ENCODE results near the gene SGMS1. TPM values are rescaled to one million over a fixed set of nuclear protein-coding genes. Genes with fewer than 3 reads are reported as not detected.

The SGMS1 gene
- total and polyA plus RNA-seq, 2 donors (not counting 1 experiment from before 2014, with no cell fraction given), result 10.0 to 43.5 TPM

DNA sequence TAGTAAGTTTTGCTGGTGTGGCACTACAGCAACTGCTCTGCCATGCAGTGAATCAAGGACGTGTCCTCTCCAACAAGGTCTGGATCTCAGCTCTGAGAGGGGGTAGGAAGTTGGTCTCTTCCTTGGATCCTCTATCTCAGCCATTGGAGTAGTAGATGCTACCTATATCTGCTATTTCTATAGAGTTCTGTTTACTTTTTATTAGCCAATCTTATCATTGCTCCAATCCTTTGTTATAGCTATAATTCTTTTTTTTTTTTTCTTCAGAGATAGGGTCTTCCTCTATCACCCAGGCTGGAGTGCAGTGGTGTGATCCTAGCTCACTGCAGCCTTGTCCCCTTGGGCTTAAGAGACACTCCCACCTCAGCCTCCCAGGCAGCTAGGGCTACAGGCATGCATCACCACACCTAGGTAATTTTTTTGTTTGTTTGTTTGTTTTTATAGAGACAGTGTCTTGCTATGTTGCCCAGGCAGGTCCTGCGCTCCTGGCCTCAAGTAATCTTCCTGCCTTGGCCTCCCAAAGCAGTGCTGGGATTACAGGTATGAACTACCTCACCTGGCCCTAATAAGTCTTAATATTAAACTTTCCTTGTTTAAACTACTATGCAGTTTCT is 217.2 kb downstream of the SGMS1 start:
- Histone ChIP-seq H3K9me3 (ENCODE audit: control extremely low read depth in 1 of 3, control insufficient read depth in 2 of 3, insufficient read depth in 1 of 3, low read length in 2 of 3) (peaks cover 0 to 9% (median 5%) of the 10 kb centered on the region in 3 donors), H3K27ac (ENCODE audit: low read length in 2 of 2) (no peak overlapping the region), H3K79me2 (ENCODE audit: control insufficient read depth, insufficient read depth, low read length) (peaks cover 43% of the 10 kb centered on the region), H3K36me3 (replicated peaks in 1 of 2; ENCODE audit: control extremely low read depth in 1 of 2, control insufficient read depth in 1 of 2, extremely low read depth in 1 of 2, insufficient read depth in 2 of 2, low read length in 1 of 2) (no peaks in the 10 kb centered on the region), H4K20me1 (ENCODE audit: control insufficient read depth, insufficient read depth, low read length, poor library complexity, severe bottlenecking) (peaks cover 15% of the 10 kb centered on the region), H2AFZ (ENCODE audit: insufficient read depth, low read depth, low read length, poor library complexity, severe bottlenecking) (no peak overlapping the region), H3K9ac (ENCODE audit: low read length) (no peak overlapping the region), H3K4me1 (ENCODE audit: control insufficient read depth in 2 of 2, insufficient read depth in 2 of 2, low read length in 2 of 2) (no peaks in the 10 kb centered on the region), H3K27me3 (replicated peaks in 1 of 4; ENCODE audit: control extremely low read depth in 1 of 4, control insufficient read depth in 3 of 4, insufficient read depth in 4 of 4, low read length in 3 of 4) (no peaks in the 10 kb centered on the region), H3K4me3 (ENCODE audit: control extremely low read depth in 1 of 5, extremely low read depth in 1 of 5, insufficient read depth in 1 of 5, low read depth in 2 of 5, low read length in 4 of 5) (no peak overlapping the region), H3K4me2 (replicated peaks; ENCODE audit: low read depth, low read length, poor library complexity, severe bottlenecking) (no peak overlapping the region)
- no peak for TF ChIP-seq EZH2 (IDR thresholded peaks at IDR 0.05; ENCODE audit: borderline replicate concordance, insufficient read depth, low read depth, low read length, poor library complexity, severe bottlenecking)
- no peak for TF ChIP-seq CTCF (IDR thresholded peaks at IDR 0.05)
- ATAC-seq (ENCODE audit: low read depth) (no peak), DNase-seq (no peak)
- peaks cover 8% of the 10 kb centered on the region for H3K4me1 Mint-ChIP-seq
- H3K27me3 Mint-ChIP-seq, result no peaks in the 10 kb centered on the region
- intact Hi-C loops (cut with micrococcal nuclease), result no loop called here
- CTCF ChIA-PET, result interaction anchor here (0.9 to 1.3 kb wide), 2 partner anchors 9 to 10 kb away, joined by 3 read pairs; no protein-coding TSS in a partner anchor
- no CpG with 5 or more reads among the region's 2 CpGs for whole genome bisulfite sequencing (ENCODE audit: insufficient coverage)
- no peak overlapping the region for H3K27ac Mint-ChIP-seq
- no peak overlapping the region for H3K4me3 Mint-ChIP-seq
- H3K9me3 Mint-ChIP-seq (ENCODE audit: insufficient read depth), result peaks cover 2% of the 10 kb centered on the region
- POLR2A ChIA-PET, result no interaction called here

- Histone ChIP-seq H3K4me2 (replicated peaks; ENCODE audit: low read depth, low read length, poor library complexity, severe bottlenecking) (no peak overlapping the region), H3K9me3 (ENCODE audit: control extremely low read depth in 1 of 3, control insufficient read depth in 2 of 3, insufficient read depth in 1 of 3, low read length in 2 of 3) (peaks cover 0 to 9% (median 5%) of the 10 kb centered on the region in 3 donors), H3K79me2 (ENCODE audit: control insufficient read depth, insufficient read depth, low read length) (peaks cover 46% of the 10 kb centered on the region), H3K4me1 (ENCODE audit: control insufficient read depth in 2 of 2, insufficient read depth in 2 of 2, low read length in 2 of 2) (no peaks in the 10 kb centered on the region), H2AFZ (ENCODE audit: insufficient read depth, low read depth, low read length, poor library complexity, severe bottlenecking) (no peak overlapping the region), H3K36me3 (replicated peaks in 1 of 2; ENCODE audit: control extremely low read depth in 1 of 2, control insufficient read depth in 1 of 2, extremely low read depth in 1 of 2, insufficient read depth in 2 of 2, low read length in 1 of 2) (no peaks in the 10 kb centered on the region), H3K27ac (ENCODE audit: low read length in 2 of 2) (no peak overlapping the region), H3K4me3 (ENCODE audit: control extremely low read depth in 1 of 5, extremely low read depth in 1 of 5, insufficient read depth in 1 of 5, low read depth in 2 of 5, low read length in 4 of 5) (no peak overlapping the region), H3K9ac (ENCODE audit: low read length) (no peak overlapping the region), H3K27me3 (replicated peaks in 1 of 4; ENCODE audit: control extremely low read depth in 1 of 4, control insufficient read depth in 3 of 4, insufficient read depth in 4 of 4, low read length in 3 of 4) (no peaks in the 10 kb centered on the region), H4K20me1 (ENCODE audit: control insufficient read depth, insufficient read depth, low read length, poor library complexity, severe bottlenecking) (peaks cover 18% of the 10 kb centered on the region)
- H3K27me3 Mint-ChIP-seq, result no peaks in the 10 kb centered on the region
- ChIA-PET POLR2A (no interaction called here), CTCF (interaction anchor here (0.9 to 1.3 kb wide), 3 partner anchors 8 to 38 kb away, joined by 3 read pairs; no protein-coding TSS in a partner anchor)
- H3K4me1 Mint-ChIP-seq, result peaks cover 8% of the 10 kb centered on the region
- no peak for ATAC-seq (ENCODE audit: low read depth)
- intact Hi-C loops (cut with micrococcal nuclease), result no loop called here
- H3K4me3 Mint-ChIP-seq, result no peak overlapping the region
- DNase-seq, result no peak
- peaks cover 2% of the 10 kb centered on the region for H3K9me3 Mint-ChIP-seq (ENCODE audit: insufficient read depth)
- TF ChIP-seq EZH2 (IDR thresholded peaks at IDR 0.05; ENCODE audit: borderline replicate concordance, insufficient read depth, low read depth, low read length, poor library complexity, severe bottlenecking) (no peak), CTCF (IDR thresholded peaks at IDR 0.05) (no peak)
- H3K27ac Mint-ChIP-seq, result no peak overlapping the region
Observed at GRCh38 chr10:50405723-50406122, 218.0 kb downstream of the SGMS1 start.
